ENCODE results near the gene TMEM107.

TMEM107 gene

GRCh38 chr17:8162997-8163977 lies 12.9 kb downstream of the TMEM107 start:
- Histone ChIP-seq H4K20me1 (ENCODE audit: insufficient read depth, low read length) (peaks cover 8% of the 10 kb centered on the region; the same call in 1 of the 2 replicates), H3K9me3 (ENCODE audit: insufficient read depth, low read length) (no peaks in the 10 kb centered on the region), H3K4me2 (ENCODE audit: low read length) (peak overlapping the region; percentile 99), H3K27me3 (ENCODE audit: low read depth, low read length) (no peaks in the 10 kb centered on the region), H3K36me3 (replicated peaks; ENCODE audit: low read depth, low read length) (peaks cover 7% of the 10 kb centered on the region), H3K4me1 (ENCODE audit: low read length) (peaks cover 30% of the 10 kb centered on the region), H3K79me2 (ENCODE audit: low read length) (peaks cover 21% of the 10 kb centered on the region), H3K9ac (ENCODE audit: low read length) (peak overlapping the region; percentile 99), H3K27ac (ENCODE audit: low read length) (peak overlapping the region; percentile 71), H2AFZ (ENCODE audit: low read depth, low read length) (peak overlapping the region; percentile 41; the same call in 1 of the 2 replicates), H3K4me3 (ENCODE audit: low read length) (peak overlapping the region; percentile 99)
- no peak for TF ChIP-seq EZH2phosphoT487 (IDR thresholded peaks at IDR 0.05; ENCODE audit: low read depth)
- no peak for TF ChIP-seq CTCF (IDR thresholded peaks at IDR 0.05; ENCODE audit: low read depth, low read length)

GRCh38 chr17:8162233-8162996 lies 13.8 kb downstream of the TMEM107 start, which contains the start of gene VAMP2:
TSS of gene VAMP2 (minus strand) at chr17:8162948. CDS start at chr17:8162879, 69 bp downstream.
- peak within 1 kb of the TSS; percentile 41; the same call in 1 of the 2 replicates for H2AFZ ChIP-seq (ENCODE audit: low read depth, low read length)
- no peak for TF ChIP-seq CTCF (IDR thresholded peaks at IDR 0.05; ENCODE audit: low read depth, low read length)
- TF ChIP-seq EZH2phosphoT487 (IDR thresholded peaks at IDR 0.05; ENCODE audit: low read depth): no peak
- H3K36me3 ChIP-seq (replicated peaks; ENCODE audit: low read depth, low read length): peaks cover 7% of the 10 kb centered on the region
- peaks cover 30% of the 10 kb centered on the region for H3K4me1 ChIP-seq (ENCODE audit: low read length)
- H3K27me3 ChIP-seq (ENCODE audit: low read depth, low read length): no peaks in the 10 kb centered on the region
- H3K9me3 ChIP-seq (ENCODE audit: insufficient read depth, low read length): no peaks in the 10 kb centered on the region
- peak within 1 kb of the TSS; percentile 99 for H3K4me2 ChIP-seq (ENCODE audit: low read length)
- peak within 1 kb of the TSS; percentile 99 for H3K4me3 ChIP-seq (ENCODE audit: low read length)
- H3K79me2 ChIP-seq (ENCODE audit: low read length): peaks cover 21% of the 10 kb centered on the region
- peak within 1 kb of the TSS; percentile 71 for H3K27ac ChIP-seq (ENCODE audit: low read length)
- peaks cover 8% of the 10 kb centered on the region; the same call in 1 of the 2 replicates for H4K20me1 ChIP-seq (ENCODE audit: insufficient read depth, low read length)
- peak within 1 kb of the TSS; percentile 99 for H3K9ac ChIP-seq (ENCODE audit: low read length)

GRCh38 chr17:8161289-8162232 lies 14.6 kb downstream of the TMEM107 start:
- peaks cover 30% of the 10 kb centered on the region for H3K4me1 ChIP-seq (ENCODE audit: low read length)
- no peak overlapping the region; the same call in 1 of the 2 replicates for H3K27ac ChIP-seq (ENCODE audit: low read length)
- peaks cover 7% of the 10 kb centered on the region for H3K36me3 ChIP-seq (replicated peaks; ENCODE audit: low read depth, low read length)
- no peak overlapping the region for H2AFZ ChIP-seq (ENCODE audit: low read depth, low read length)
- H3K4me2 ChIP-seq (ENCODE audit: low read length): peak overlapping the region; percentile 93
- H3K9me3 ChIP-seq (ENCODE audit: insufficient read depth, low read length): no peaks in the 10 kb centered on the region
- TF ChIP-seq CTCF (IDR thresholded peaks at IDR 0.05; ENCODE audit: low read depth, low read length): no peak
- TF ChIP-seq EZH2phosphoT487 (IDR thresholded peaks at IDR 0.05; ENCODE audit: low read depth): no peak
- H4K20me1 ChIP-seq (ENCODE audit: insufficient read depth, low read length): peaks cover 8% of the 10 kb centered on the region; the same call in 1 of the 2 replicates
- peaks cover 21% of the 10 kb centered on the region for H3K79me2 ChIP-seq (ENCODE audit: low read length)
- H3K9ac ChIP-seq (ENCODE audit: low read length): peak overlapping the region; percentile 99
- peak overlapping the region; percentile 99 for H3K4me3 ChIP-seq (ENCODE audit: low read length)
- no peaks in the 10 kb centered on the region for H3K27me3 ChIP-seq (ENCODE audit: low read depth, low read length)
